Activated naive CD8-positive, alpha-beta T cell treated with anti-CD3 and anti-CD28 coated beads for 36 hours (primary cell): ENCODE measurements around the gene CEP290. TPM values are rescaled to one million over a fixed set of nuclear protein-coding genes. Genes with fewer than 3 reads are reported as not detected.
"Not testable (repeated sequence)": the region's sequence is repeated elsewhere in the genome, so short reads cannot be mapped to it uniquely, and the experiment has no call there.

ENCODE experiments used
- DNase-seq: peaks from one replicate; pipeline ENCODE4 v3.0.0; 2021
- H3K27ac Mint-ChIP-seq: one replicate; pipeline ENCODE4 v1.8.0; 2022; ENCODE audit warnings: mild to moderate bottlenecking, moderate library complexity, mixed read lengths
- H3K27me3 Mint-ChIP-seq: one replicate; pipeline ENCODE4 v1.8.0; 2022; ENCODE audit warnings: mild to moderate bottlenecking, mixed read lengths
- H3K36me3 Mint-ChIP-seq: one replicate; pipeline ENCODE4 v1.8.0; 2021; ENCODE audit warnings: mild to moderate bottlenecking, mixed read lengths
- H3K4me1 Mint-ChIP-seq: one replicate; pipeline ENCODE4 v1.8.0; 2021; ENCODE audit warnings: mixed read lengths
- H3K4me3 Mint-ChIP-seq: one replicate; pipeline ENCODE4 v1.8.0; 2022; ENCODE audit warnings: mild to moderate bottlenecking, moderate library complexity, mixed read lengths
- H3K9me3 Mint-ChIP-seq: one replicate; pipeline ENCODE4 v1.8.0; 2022; ENCODE audit warnings: mixed read lengths
- total RNA-seq, 2 experiments: library from RNA; stranded (reverse); gene quantifications; one replicate each; pipeline ENCODE4 v1.2.3, GENCODE V29; 2021

CEP290 gene
- total RNA-seq, 2 experiments from 2014 or later, result 13.3 TPM

- H3K36me3 Mint-ChIP-seq, result peaks cover 38% of the 10 kb centered on the region
- no peaks in the 10 kb centered on the region for H3K9me3 Mint-ChIP-seq
- peaks cover 48% of the 10 kb centered on the region for H3K4me1 Mint-ChIP-seq
- no peak for DNase-seq
- H3K27me3 Mint-ChIP-seq, result no peaks in the 10 kb centered on the region
- H3K4me3 Mint-ChIP-seq, result peak overlapping the region; percentile 97
- peak overlapping the region; percentile 94 for H3K27ac Mint-ChIP-seq
These were observed 106.0 kb downstream of the CEP290 start for GRCh38 chr12:88035907-88036289.

- Mint-ChIP-seq H3K27ac (peak overlapping the region; percentile 94), H3K27me3 (no peaks in the 10 kb centered on the region), H3K4me1 (peaks cover 46% of the 10 kb centered on the region), H3K36me3 (peaks cover 36% of the 10 kb centered on the region), H3K9me3 (no peaks in the 10 kb centered on the region), H3K4me3 (peak overlapping the region; percentile 97)
- peak; percentile 92 for DNase-seq
These were observed 106.5 kb downstream of the CEP290 start for GRCh38 chr12:88035271-88035906.

DNA sequence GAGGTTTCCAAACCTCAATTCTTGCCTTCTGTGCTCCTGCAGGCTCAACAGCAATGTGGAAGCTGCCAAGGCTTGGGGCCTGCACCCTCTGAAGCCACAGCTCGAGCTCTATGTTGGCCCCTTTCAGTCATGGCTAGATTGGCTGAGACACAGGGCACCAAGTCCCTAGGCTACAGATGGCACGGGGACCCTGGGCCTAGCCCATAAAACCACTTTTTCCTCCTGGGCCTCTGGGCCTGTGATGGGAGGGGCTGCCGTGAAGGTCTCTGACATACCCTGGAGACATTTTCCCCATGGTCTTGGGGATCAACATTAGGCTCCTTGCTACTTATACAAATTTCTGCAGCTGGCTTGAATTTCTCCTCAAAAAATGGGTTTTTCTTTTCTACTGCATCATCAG, 110.7 kb downstream of the CEP290 start:
- H3K36me3 Mint-ChIP-seq, H3K4me3 Mint-ChIP-seq, DNase-seq, H3K9me3 Mint-ChIP-seq, H3K27ac Mint-ChIP-seq, H3K27me3 Mint-ChIP-seq: not testable (repeated sequence)
- H3K4me1 Mint-ChIP-seq, result peaks cover 13% of the 10 kb centered on the region

- no peak for DNase-seq
- no peak within 1 kb of the TSS for H3K27ac Mint-ChIP-seq
- H3K4me1 Mint-ChIP-seq, result peaks cover 5% of the 10 kb centered on the region
- H3K36me3 Mint-ChIP-seq, result peaks cover 6% of the 10 kb centered on the region
- H3K27me3 Mint-ChIP-seq, result no peaks in the 10 kb centered on the region
- H3K4me3 Mint-ChIP-seq, result no peak within 1 kb of the TSS
- H3K9me3 Mint-ChIP-seq, result no peaks in the 10 kb centered on the region
These were observed 112.7 kb downstream of the CEP290 start, which contains the start of gene C12orf50 for GRCh38 chr12:88029093-88029665. C12orf50 (minus strand) TSS chr12:88029401; CDS start chr12:88026962, 2,439 bp downstream.

DNA sequence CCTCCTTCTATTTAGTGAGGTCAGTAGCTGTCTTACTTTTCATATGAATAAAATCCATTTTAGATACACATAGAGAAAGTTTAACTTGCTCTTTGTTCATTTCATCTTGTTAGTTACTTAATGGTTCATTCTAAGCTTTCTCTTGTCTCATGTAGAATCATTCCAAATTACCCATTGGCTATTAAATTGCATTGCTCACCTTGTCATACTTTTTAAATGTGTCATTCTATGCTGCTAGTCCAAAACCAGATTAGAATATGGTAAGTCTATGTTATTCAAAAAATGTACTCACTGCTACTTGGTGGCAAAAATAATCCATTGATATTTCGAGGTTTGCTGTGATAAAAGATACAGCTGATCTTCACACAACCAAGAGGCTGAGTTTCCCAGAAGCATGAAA, 115.7 kb downstream of the CEP290 start:
- H3K4me3 Mint-ChIP-seq, result no peak overlapping the region
- H3K4me1 Mint-ChIP-seq, result no peaks in the 10 kb centered on the region
- H3K9me3 Mint-ChIP-seq, result no peaks in the 10 kb centered on the region
- H3K27me3 Mint-ChIP-seq, result no peaks in the 10 kb centered on the region
- no peak for DNase-seq
- H3K36me3 Mint-ChIP-seq, result no peaks in the 10 kb centered on the region
- H3K27ac Mint-ChIP-seq, result no peak overlapping the region

- Mint-ChIP-seq H3K36me3 (no peaks in the 10 kb centered on the region), H3K4me1 (no peaks in the 10 kb centered on the region), H3K27ac (no peak overlapping the region), H3K9me3 (peaks cover 8% of the 10 kb centered on the region), H3K4me3 (no peak overlapping the region), H3K27me3 (peaks cover 14% of the 10 kb centered on the region)
- no peak for DNase-seq
These were observed 123.9 kb downstream of the CEP290 start for GRCh38 chr12:88017964-88018363.

DNA sequence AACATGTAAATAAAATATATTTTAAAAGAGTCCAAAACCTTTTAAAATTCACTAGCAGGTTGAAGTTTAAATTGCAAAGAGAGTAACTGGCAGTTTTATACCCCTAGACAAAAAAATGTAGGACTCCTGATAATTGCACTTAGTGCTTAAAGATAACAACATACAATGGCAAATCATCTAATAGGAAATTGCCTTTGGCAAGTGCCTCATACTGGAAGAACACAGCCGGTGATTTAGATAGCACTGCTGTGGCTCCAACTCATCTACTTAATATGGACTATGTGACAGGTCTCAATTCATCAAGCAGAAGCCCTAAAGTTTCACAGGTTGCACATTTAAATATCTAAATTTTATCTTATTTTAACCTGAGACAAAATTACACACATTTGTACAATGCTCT, 126.1 kb downstream of the CEP290 start:
- Mint-ChIP-seq H3K27me3 (peaks cover 23% of the 10 kb centered on the region), H3K36me3 (no peaks in the 10 kb centered on the region), H3K4me1 (no peaks in the 10 kb centered on the region), H3K4me3 (no peak overlapping the region), H3K27ac (no peak overlapping the region), H3K9me3 (peaks cover 8% of the 10 kb centered on the region)
- DNase-seq, result no peak

DNA sequence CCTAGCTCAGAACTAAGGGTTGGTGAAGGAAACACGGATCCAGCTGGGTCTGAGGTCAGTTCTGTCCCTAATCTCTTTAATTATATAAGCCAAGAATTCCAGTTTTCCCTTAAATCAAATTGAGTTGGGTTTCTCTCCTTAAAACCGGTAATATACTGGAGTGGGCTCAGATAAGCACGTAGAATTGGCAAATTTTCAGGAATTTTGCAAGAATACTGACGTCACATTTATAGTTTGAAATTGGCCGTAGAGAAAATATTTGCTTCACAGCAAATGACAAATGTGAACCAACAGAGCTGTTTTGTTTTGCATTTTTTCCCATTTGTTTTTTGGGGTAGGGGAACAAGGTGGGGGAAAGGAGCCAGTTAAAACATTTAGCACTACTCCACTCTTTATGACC, 130.1 kb downstream of the CEP290 start:
- Mint-ChIP-seq H3K4me3 (no peak overlapping the region), H3K4me1 (no peaks in the 10 kb centered on the region), H3K9me3 (peaks cover 3% of the 10 kb centered on the region), H3K27ac (no peak overlapping the region), H3K27me3 (peaks cover 19% of the 10 kb centered on the region), H3K36me3 (no peaks in the 10 kb centered on the region)
- no peak for DNase-seq

DNA sequence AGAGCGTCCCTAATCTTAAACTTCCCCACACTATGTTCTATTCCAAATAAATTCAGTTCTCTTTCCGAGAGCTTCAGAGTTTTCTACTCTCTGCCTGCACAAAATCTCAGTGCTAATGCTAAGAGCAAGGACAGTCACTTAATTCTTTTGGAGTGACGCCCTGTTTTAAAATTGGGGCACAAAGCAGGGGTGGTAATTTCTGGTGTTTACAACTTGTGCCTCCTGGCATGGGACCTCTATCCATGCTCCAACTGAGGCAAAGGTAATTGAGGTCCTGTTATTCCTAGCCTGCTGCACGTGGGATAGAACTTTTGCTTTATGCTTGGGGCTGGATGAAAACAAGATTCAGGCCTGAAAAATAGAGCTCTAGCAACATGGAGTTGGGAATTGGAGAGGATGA, 135.5 kb downstream of the CEP290 start:
- Mint-ChIP-seq H3K4me3 (no peak overlapping the region), H3K36me3 (no peaks in the 10 kb centered on the region), H3K4me1 (no peaks in the 10 kb centered on the region), H3K9me3 (peaks cover 4% of the 10 kb centered on the region), H3K27me3 (peaks cover 9% of the 10 kb centered on the region), H3K27ac (no peak overlapping the region)
- no peak for DNase-seq

DNA sequence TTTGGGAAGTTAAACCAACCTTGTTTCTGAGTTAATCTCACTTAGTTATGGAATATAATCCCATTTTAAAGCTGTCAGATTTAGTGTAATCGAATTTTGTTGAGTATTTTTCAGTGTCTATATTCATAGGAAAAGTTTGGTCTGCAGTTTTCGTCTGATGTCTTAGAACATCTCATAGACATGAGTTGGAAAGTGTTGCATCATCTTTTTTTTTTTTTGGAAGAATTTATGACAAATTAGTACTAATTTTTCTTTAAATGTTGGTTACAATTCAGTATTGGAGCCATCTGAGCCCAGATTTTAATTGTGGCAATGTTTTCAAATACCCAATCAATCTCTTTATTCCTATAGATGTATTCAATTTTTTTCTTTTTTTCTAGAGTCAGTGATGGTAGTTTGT, 140.6 kb downstream of the CEP290 start:
- Mint-ChIP-seq H3K36me3 (no peaks in the 10 kb centered on the region), H3K27me3 (peaks cover 13% of the 10 kb centered on the region), H3K9me3 (peaks cover 4% of the 10 kb centered on the region), H3K27ac (no peak overlapping the region), H3K4me1 (no peaks in the 10 kb centered on the region), H3K4me3 (no peak overlapping the region)
- no peak for DNase-seq

Other genes starting within 250 kb of the CEP290 start
- gene C12orf50, start 112.7 kb downstream of the CEP290 start, total RNA-seq, result under 1 TPM in 1 of 2 experiments, not detected in 1; 0.16 TPM
- gene TMTC3, start 219 bp upstream of the CEP290 start, total RNA-seq, result 1 to 10 TPM; 4.7 to 4.9 TPM